ENCODE data around the gene SERPINA3. TPM values are rescaled to one million over a fixed set of nuclear protein-coding genes. Genes with fewer than 3 reads are reported as not detected.

The SERPINA3 gene
- total RNA-seq = 1 to 10 TPM; 1.9 to 2.6 (median 2.4) TPM

DNA sequence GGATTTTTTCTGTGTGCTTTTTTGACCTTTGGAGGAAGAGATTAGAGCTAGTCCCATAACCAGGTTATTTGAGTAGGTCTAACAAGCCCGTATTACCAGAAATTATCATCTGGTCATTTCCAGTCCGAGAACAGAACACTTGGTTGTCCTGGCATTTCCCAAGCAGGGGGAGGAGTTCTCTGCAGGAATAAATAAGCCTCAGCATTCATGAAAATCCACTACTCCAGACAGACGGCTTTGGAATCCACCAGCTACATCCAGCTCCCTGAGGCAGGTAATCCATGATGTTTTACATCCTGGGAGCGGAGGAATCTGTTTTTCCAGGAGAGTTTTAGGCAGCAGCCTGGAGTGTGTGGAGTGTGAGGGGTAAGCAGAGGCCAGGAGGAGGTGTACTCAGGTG lies at the start of gene SERPINA3:
Gene SERPINA3, plus strand, starts transcription at position 218 of the 400 bp plus-strand sequence. CDS start 2,051 bp downstream, outside the sequence.
- H3K4me1 Mint-ChIP-seq (ENCODE audit: low read depth) = no peaks in the 10 kb centered on the region
- peaks cover 3% of the 10 kb centered on the region for H3K27me3 Mint-ChIP-seq (ENCODE audit: low read depth)
- peaks cover 7% of the 10 kb centered on the region for H3K9me3 Mint-ChIP-seq
- no peaks in the 10 kb centered on the region for H3K36me3 Mint-ChIP-seq (ENCODE audit: insufficient read depth)
- ATAC-seq (no peak), DNase-seq (no peak)
- no peak within 1 kb of the TSS for H3K4me3 Mint-ChIP-seq

DNA sequence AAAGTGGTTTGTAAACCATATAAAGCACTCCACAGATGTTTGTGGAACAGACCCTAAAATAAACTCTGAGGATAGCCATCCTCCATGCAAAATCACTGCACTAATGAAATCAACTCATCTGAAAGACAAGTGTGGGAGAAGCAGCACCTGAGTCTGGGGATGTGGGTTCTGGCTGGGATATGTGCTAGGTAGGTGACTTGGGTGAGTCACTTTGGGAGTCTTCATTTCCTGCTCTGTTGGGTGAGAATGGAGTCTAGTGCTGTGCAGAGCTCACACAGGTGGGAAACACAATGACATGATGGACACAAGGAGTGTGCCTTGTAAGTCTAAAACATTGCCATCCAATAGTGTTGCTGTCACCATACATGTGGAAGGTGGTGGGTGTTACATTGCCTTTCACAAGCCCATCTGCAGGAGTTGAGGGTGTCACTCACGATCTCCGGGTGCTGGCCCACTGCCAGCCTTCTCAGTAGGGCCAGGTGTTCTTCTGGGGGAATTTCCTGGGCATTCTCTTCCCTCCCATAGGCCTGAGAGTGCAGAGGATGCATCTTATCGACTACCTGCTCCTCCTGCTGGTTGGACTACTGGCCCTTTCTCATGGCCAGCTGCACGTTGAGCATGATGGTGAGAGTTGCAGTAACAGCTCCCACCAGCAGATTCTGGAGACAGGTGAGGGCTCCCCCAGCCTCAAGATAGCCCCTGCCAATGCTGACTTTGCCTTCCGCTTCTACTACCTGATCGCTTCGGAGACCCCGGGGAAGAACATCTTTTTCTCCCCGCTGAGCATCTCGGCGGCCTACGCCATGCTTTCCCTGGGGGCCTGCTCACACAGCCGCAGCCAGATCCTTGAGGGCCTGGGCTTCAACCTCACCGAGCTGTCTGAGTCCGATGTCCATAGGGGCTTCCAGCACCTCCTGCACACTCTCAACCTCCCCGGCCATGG lies 49.0 kb upstream of the SERPINA3 start:
- DNase-seq = no peak
- Mint-ChIP-seq H3K9me3 (no peaks in the 10 kb centered on the region), H3K27me3 (ENCODE audit: low read depth) (peaks cover 6% of the 10 kb centered on the region), H3K36me3 (ENCODE audit: insufficient read depth) (no peaks in the 10 kb centered on the region), H3K4me1 (ENCODE audit: low read depth) (no peaks in the 10 kb centered on the region), H3K4me3 (no peak overlapping the region)
- ATAC-seq = no peak

- Mint-ChIP-seq H3K36me3 (ENCODE audit: insufficient read depth) (no peaks in the 10 kb centered on the region), H3K4me3 (no peak overlapping the region), H3K9me3 (no peaks in the 10 kb centered on the region), H3K4me1 (ENCODE audit: low read depth) (no peaks in the 10 kb centered on the region), H3K27me3 (ENCODE audit: low read depth) (peaks cover 3% of the 10 kb centered on the region)
- no peak for DNase-seq
- no peak for ATAC-seq
These were observed 47.8 kb upstream of the SERPINA3 start for GRCh38 chr14:94564381-94564780.

GRCh38 chr14:94568186-94568585 lies 44.0 kb upstream of the SERPINA3 start:
- H3K27me3 Mint-ChIP-seq (ENCODE audit: low read depth) = no peaks in the 10 kb centered on the region
- no peaks in the 10 kb centered on the region for H3K36me3 Mint-ChIP-seq (ENCODE audit: insufficient read depth)
- no peaks in the 10 kb centered on the region for H3K4me1 Mint-ChIP-seq (ENCODE audit: low read depth)
- ATAC-seq (no peak), DNase-seq (no peak)
- no peak overlapping the region for H3K4me3 Mint-ChIP-seq
- H3K9me3 Mint-ChIP-seq = no peaks in the 10 kb centered on the region

DNA sequence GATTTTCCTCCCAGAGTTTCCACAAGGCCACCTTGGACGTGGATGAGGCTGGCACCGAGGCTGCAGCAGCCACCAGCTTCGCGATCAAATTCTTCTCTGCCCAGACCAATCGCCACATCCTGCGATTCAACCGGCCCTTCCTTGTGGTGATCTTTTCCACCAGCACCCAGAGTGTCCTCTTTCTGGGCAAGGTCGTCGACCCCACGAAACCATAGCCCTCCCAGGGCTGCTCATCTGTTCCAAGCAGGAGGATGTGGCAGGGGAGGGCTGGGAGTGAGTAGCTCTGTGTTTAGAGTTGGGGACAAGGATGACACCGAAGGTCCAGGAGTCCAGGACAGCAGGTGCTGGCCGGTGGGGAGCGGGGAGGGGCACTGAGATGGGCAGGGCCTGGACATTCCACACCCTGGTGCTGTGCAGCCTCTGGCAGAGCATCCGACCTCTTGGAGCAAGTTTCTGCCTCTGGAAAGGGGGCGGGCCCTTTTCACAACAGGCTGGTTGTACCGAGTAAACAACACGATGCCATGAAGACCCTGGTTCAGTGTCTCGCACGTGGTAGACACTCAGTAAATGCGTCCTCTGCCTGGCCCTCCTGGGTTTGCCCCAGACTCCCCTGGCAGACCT lies 42.7 kb upstream of the SERPINA3 start:
- Mint-ChIP-seq H3K9me3 (no peaks in the 10 kb centered on the region), H3K36me3 (ENCODE audit: insufficient read depth) (no peaks in the 10 kb centered on the region), H3K27me3 (ENCODE audit: low read depth) (no peaks in the 10 kb centered on the region), H3K4me3 (no peak overlapping the region), H3K4me1 (ENCODE audit: low read depth) (no peaks in the 10 kb centered on the region)
- DNase-seq (no peak), ATAC-seq (no peak)

GRCh38 chr14:94570002-94570400 lies 42.2 kb upstream of the SERPINA3 start:
- Mint-ChIP-seq H3K36me3 (ENCODE audit: insufficient read depth) (no peaks in the 10 kb centered on the region), H3K4me3 (no peak overlapping the region), H3K9me3 (no peaks in the 10 kb centered on the region), H3K4me1 (ENCODE audit: low read depth) (no peaks in the 10 kb centered on the region), H3K27me3 (ENCODE audit: low read depth) (no peaks in the 10 kb centered on the region)
- ATAC-seq = no peak
- no peak for DNase-seq

DNA sequence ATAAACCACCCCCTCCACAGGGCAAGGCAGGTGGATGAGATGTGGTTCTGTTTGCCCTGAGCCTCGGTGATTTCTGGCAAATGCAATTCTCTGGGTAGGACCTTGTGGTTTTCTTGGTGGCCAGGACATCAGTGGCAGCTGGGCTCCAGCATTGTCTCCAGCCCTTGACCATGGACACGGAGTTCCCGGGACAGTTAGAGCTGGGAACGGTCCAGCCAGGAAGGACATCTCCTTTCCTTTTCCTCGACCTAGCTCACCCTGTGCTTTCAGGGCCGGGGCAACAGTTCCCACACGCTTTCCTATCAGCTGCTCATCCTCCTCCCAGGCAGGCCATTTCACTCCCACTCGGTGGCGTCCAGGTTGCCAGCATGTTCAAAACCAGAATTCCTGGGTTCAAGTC lies 41.8 kb upstream of the SERPINA3 start:
- DNase-seq (no peak), ATAC-seq (no peak)
- no peak overlapping the region for H3K4me3 Mint-ChIP-seq
- no peaks in the 10 kb centered on the region for H3K4me1 Mint-ChIP-seq (ENCODE audit: low read depth)
- H3K9me3 Mint-ChIP-seq = no peaks in the 10 kb centered on the region
- H3K36me3 Mint-ChIP-seq (ENCODE audit: insufficient read depth) = no peaks in the 10 kb centered on the region
- no peaks in the 10 kb centered on the region for H3K27me3 Mint-ChIP-seq (ENCODE audit: low read depth)

GRCh38 chr14:94571395-94571794 lies 40.8 kb upstream of the SERPINA3 start:
- Mint-ChIP-seq H3K4me3 (no peak overlapping the region), H3K27me3 (ENCODE audit: low read depth) (no peaks in the 10 kb centered on the region), H3K4me1 (ENCODE audit: low read depth) (no peaks in the 10 kb centered on the region), H3K9me3 (no peaks in the 10 kb centered on the region), H3K36me3 (ENCODE audit: insufficient read depth) (no peaks in the 10 kb centered on the region)
- ATAC-seq (no peak), DNase-seq (no peak)

DNA sequence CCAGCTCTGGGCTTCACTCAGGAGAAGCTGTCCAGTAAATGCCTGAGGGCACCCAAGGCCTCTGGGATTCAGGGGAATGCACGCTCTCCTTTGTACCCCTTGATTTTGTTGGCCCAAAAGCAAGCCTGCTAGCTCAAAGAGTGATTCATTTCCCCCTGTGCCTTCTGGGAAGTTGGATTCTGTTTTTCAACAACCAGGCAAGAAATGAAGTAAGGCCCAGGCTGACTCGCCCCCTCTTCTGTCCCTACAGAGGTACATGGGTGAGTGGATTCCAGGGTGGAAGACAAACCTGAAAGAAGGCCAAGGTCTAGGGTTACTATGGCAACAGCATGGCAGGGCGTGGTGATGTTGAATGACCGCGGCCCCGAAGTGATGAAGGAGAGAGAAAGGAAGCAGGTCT lies 40.2 kb upstream of the SERPINA3 start:
- no peaks in the 10 kb centered on the region for H3K36me3 Mint-ChIP-seq (ENCODE audit: insufficient read depth)
- no peaks in the 10 kb centered on the region for H3K27me3 Mint-ChIP-seq (ENCODE audit: low read depth)
- H3K4me3 Mint-ChIP-seq = no peak overlapping the region
- ATAC-seq = no peak
- DNase-seq = no peak
- no peaks in the 10 kb centered on the region for H3K4me1 Mint-ChIP-seq (ENCODE audit: low read depth)
- no peaks in the 10 kb centered on the region for H3K9me3 Mint-ChIP-seq

DNA sequence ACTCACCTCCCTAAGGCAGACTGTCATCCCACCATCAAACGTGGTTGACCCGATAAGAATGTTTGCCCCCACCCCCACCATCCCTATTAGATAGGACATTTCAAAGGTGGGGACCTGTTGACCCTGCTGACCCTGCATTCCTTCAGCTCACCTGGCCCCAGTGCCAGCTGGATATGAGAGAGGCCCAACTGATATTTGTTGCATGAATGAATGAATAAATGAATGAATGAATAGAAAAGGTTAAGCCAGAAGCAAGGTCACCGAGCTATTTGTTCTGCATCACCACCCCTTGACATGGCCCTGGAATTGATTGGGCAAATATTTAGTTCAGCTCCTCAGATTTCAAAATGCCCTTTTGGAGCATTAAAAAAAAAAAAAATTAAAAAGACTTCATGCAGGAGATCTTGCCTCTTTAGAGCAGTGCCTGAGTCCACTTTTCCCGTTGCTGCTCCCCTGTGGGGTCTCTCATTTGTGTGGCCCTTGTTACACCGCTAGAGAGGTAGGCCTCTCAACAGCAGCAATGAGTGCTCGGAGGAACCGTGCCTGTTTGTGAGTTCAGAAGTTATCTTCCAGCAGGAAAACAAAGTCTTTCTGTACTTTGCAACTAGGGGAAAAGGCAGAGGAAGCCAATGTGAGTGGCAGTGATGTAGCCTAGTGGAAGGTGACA lies 39.4 kb upstream of the SERPINA3 start:
- Mint-ChIP-seq H3K4me3 (no peak overlapping the region), H3K27me3 (ENCODE audit: low read depth) (no peaks in the 10 kb centered on the region), H3K36me3 (ENCODE audit: insufficient read depth) (no peaks in the 10 kb centered on the region), H3K4me1 (ENCODE audit: low read depth) (no peaks in the 10 kb centered on the region), H3K9me3 (no peaks in the 10 kb centered on the region)
- no peak for DNase-seq
- no peak for ATAC-seq

- H3K9me3 Mint-ChIP-seq = no peaks in the 10 kb centered on the region
- H3K4me1 Mint-ChIP-seq (ENCODE audit: low read depth) = no peaks in the 10 kb centered on the region
- no peaks in the 10 kb centered on the region for H3K27me3 Mint-ChIP-seq (ENCODE audit: low read depth)
- H3K36me3 Mint-ChIP-seq (ENCODE audit: insufficient read depth) = no peaks in the 10 kb centered on the region
- DNase-seq (no peak), ATAC-seq (no peak)
- no peak overlapping the region for H3K4me3 Mint-ChIP-seq
These were observed 38.5 kb upstream of the SERPINA3 start for GRCh38 chr14:94573475-94574277.

- no peaks in the 10 kb centered on the region for H3K27me3 Mint-ChIP-seq (ENCODE audit: low read depth)
- H3K4me3 Mint-ChIP-seq = no peak overlapping the region
- DNase-seq = no peak
- H3K36me3 Mint-ChIP-seq (ENCODE audit: insufficient read depth) = no peaks in the 10 kb centered on the region
- H3K4me1 Mint-ChIP-seq (ENCODE audit: low read depth) = no peaks in the 10 kb centered on the region
- no peaks in the 10 kb centered on the region for H3K9me3 Mint-ChIP-seq
- ATAC-seq = no peak
These were observed 37.9 kb upstream of the SERPINA3 start for GRCh38 chr14:94574336-94574735.

- ATAC-seq (no peak), DNase-seq (no peak)
- H3K27me3 Mint-ChIP-seq (ENCODE audit: low read depth) = peaks cover 4% of the 10 kb centered on the region
- H3K9me3 Mint-ChIP-seq = no peaks in the 10 kb centered on the region
- no peaks in the 10 kb centered on the region for H3K4me1 Mint-ChIP-seq (ENCODE audit: low read depth)
- H3K36me3 Mint-ChIP-seq (ENCODE audit: insufficient read depth) = no peaks in the 10 kb centered on the region
- H3K4me3 Mint-ChIP-seq = no peak overlapping the region
These were observed 36.2 kb upstream of the SERPINA3 start for GRCh38 chr14:94575730-94576585.
